AG20443 (cell line): Measurements from ENCODE around the gene CHRD.

ENCODE experiments used
- DNase-seq: peaks from one replicate; pipeline ENCODE4 v3.0.0; 2012; ENCODE audit warnings: low spot score, mixed read lengths

The CHRD gene

DNA sequence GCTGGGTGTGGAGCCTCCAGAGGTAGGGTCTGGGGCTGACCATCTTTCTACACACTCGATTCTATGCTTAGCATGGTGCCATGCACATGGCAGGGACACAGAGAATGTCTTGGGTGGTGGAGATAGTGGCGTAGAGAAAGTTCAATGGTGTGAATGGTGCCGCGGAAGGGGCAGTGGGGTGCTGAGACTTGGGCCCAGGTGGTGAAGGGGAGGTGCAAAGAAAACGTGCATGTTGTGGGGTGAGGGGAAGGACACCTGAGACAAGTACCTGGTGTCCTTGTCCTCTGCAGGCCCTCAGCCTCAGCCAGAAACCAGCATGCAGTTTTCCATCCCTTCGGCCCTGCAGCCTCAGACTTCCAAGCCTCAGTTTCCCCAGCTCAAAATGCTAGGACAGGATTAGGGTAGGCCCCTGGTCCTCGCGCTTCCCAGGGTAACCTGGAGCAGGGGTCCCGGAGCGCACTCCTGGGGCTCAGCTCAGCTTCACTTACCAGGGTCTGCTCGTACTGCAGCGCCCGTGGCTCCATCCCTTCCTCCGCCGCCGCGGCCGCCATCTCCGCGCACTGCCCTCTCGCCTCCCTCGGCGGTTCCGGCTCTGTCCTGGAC is 18.8 kb upstream of the CHRD start:
- no peak for DNase-seq

DNA sequence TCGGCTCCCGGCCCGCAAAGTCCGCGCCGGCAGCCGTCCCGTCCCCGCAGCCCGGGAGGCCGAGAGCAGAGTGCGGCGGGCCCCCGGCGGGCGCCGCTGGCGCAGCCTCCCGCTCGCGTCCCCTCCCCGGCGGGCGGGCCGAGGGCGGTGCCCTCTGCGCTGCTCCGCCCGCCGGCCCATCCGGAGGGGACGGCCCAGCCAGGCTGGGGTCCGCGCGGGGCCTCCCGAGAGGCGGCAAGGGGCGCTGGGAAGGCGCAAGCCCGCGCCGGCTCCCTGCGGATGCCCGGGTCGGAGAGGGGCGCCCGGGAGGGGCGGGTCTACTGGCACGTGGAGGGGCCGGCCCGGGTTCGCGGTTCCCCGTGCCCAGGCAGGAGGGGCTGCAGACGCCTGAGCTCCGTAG is 18.3 kb upstream of the CHRD start, which contains the start of the genes CLCN2 and POLR2H:
CLCN2 (minus strand) TSS at position 74 of the 400 bp plus-strand sequence. CDS start 126 bp downstream, outside the sequence.
POLR2H (plus strand) TSS at position 179 of the 400 bp plus-strand sequence. CDS start 1,783 bp downstream, outside the sequence.
- DNase-seq, result peak; percentile 82

DNA sequence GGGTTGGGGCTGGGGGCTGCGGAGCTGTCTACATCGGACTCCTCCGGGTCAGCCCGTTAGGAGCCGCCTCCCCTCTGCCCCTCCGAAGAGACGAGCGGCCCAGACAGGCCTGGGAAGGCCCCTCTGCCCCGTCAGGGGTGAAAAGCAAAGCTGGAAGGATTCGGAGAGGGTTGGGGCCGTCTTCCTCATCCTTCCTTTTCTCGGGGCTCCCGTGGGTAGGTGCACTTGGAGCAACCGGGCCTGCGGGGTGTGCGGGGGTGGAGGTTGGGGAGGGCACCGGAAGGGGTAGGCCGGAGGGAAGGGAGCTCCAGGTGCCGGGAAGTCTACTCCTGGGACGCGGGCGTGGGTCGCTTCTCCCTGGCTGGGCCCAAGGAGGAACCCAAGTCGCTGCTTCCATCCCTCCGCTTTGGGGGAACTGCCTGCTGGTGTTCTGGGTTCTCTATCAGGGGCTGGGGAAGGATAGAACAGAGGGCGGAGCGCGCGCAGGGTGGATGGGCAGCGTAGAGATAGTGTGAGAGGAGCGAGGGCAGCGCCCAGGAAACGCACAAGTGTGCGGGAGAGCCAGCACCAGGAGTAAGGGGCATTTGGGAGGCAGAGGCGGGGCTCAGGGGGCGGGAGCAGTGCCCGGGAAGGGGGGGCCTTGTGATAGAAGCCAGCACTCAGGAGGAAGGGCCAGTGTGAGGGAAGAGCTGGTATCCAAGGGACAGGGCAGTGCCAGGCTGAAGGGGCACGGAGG is 17.8 kb upstream of the CHRD start:
- DNase-seq, result peak; percentile 43

DNA sequence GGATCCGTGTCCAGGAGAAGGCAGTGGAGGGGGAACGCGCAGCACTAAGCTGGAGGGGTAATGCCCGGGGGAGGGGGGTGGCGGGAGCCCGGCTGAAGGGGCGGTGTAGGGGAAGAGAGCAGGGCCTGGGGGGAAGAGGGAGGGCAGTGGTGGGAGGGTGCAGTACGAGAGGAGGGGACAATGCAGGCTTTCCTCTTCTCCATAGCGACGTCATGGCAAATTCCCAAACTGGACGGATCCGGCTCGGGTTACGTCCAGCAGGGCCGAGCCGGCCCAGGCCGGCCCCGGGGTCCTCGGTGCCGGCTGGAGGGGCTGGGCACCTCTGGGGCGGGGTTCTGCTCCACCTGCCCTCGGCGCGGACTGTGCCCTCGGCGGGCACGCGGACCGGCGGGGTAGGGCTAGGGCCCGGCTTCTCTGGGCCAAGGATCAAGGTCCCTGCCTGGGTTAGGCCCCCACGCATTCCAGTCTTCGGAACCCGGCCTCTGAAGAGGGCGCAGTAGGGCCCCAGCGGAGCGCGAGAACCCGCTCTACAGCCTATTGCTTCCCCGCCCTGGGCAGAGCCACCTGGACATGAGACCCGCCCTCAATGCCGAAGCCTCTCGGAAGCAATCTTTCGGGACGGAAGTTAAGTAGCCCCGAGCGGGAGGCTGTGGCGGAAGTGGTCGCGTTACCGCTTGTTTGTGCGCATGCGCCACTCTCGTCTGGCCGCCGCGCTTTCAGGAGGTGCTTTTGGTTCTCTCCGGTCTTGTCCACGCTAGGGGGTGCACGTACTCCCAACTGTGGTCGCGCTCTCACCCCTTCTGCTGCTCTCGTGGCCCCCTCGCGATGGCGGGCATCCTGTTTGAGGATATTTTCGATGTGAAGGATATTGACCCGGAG is 16.9 kb upstream of the CHRD start:
- DNase-seq, result peak; percentile 97

DNA sequence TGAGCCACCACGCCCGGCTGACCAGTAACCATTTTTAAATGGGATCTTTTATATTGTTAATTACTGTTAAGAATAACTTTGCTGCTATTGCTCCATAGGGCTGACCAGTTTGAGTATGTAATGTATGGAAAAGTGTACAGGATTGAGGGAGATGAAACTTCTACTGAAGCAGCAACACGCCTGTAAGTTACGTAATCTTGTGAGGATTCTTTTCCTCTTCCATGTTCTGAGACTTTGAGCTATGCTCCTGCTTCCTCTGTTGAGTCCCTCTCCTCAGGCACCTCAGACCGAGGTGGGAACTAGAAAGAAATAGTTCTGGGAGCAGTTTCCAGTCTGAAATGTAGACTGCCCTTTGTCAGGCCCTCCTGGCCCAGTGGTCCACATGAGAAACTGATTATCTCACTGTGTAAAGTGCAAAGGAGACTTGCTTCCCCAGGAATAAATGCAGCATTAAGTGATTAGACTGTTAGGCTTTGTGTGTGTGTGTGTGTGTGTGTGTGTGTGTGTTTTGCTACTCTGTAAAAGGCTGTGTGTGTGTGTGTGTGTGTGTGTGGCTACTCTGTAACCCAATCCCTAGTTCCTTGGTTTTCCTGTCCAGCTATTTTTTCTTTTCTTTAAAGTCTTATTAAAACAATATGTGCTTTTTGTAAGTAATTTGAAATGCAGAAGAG is 13.1 kb upstream of the CHRD start:
- no peak for DNase-seq

DNA sequence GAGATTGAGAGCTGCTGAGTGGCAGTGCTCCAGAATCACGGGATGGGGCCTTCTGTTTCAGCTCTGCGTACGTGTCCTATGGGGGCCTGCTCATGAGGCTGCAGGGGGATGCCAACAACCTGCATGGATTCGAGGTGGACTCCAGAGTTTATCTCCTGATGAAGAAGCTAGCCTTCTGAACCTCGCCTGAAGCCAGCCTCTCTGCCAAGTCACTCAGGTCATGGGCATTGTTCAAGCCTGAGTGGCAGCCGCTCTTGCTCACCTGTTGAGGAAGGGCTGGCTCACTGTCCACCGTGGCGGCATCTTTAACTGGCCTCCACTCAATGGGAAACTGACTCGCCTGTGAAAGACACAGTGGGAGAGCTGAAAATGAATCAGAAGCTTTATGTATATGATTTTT is 11.7 kb upstream of the CHRD start:
- DNase-seq, result no peak

DNA sequence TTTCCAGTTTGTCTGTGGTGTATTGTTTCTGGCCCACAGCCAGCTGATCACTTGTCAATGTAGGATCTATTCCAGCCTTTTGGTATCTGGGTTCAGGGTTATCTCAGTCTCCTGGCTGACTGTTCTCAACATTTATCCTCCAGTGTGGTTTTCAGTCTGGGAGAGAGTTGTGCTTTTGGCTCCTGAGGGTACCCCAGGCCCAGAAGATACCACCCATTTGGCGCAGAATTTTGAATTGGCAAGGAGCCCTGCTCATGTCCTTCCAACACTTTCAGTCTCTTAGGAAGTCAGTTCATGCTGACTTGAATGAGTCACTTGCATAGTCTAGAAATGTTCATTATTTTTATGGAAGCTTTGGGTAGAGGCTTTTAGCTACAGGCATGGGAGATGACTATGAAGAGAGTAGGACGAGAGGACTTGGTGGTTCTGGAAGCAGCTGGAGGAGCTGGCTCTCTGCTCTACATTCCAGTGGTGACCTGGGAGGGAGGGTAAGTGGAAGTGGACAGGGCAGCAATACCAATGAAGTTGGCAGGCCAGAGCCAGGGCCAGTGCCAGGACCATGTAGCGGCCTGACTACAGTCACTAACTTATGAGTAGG is 11.2 kb upstream of the CHRD start:
- peak; percentile 71 for DNase-seq

DNA sequence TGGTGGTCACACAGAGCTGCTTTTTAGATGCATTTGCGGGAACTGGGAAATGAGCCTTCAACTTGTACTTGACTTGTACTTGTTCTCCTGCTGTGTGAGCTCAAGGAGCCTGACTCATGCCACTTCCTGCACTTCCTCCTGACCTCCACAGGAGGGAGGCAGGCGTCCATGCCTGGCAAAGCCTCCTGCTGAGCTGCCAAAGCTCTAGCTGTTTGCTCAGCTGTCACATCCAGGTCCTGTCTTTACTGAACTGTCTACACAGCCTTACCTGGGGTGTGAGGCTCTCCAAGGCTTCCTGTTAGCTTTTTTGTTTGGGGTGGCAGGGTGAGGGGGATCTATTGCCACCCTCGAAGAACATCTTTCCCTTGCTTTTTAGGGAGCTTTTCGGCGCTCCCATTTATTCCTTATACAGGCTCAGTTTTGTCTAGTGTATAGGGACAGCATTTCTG is 8.3 kb upstream of the CHRD start:
- peak; percentile 90 for DNase-seq

DNA sequence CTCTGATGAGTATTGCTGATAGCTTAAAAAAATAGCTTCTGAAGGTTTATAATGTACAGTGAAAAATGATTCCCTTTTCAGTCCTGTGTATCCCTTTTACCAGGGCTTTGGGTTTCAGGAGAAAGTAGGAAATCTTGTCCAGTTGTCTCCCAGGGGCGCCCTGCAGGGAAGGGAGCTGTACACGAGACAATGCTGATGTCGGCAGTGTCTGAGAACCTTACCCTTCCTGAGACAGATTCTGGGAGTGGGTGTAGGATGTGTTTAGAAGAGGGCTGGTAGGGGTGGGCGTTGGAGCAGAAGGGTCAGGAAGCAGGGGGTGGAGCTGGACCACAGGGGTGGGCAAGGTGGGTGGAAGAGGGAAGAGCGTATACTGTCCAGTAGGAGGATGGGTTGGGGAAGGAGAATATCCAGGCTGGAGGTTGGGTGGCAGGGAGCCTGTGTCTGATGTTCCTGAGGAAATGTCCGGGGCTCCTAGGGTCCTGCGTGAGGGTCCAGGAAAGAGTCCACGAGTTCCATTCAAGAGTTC is 7.5 kb upstream of the CHRD start:
- DNase-seq, result no peak

DNA sequence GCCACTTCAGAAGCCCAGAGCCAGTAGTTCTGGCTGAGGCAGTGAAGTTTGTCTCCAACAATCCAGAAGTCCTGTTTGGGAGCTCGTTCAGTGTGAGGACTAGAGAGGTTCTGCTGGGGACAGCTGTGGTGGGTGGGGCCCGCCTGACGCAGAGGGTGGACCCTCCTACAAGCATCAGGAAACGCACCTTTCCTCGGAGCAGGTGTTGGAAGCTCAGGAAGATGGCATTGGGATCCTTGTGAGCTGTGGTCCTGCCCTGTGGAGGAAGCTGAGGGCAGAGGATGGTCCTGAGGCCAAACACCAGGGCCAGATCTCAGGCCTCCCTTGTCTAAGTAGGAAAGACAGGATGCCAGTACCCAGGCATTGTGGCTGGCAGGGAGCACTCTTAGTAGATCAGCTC is 6.9 kb upstream of the CHRD start:
- DNase-seq, result no peak

DNA sequence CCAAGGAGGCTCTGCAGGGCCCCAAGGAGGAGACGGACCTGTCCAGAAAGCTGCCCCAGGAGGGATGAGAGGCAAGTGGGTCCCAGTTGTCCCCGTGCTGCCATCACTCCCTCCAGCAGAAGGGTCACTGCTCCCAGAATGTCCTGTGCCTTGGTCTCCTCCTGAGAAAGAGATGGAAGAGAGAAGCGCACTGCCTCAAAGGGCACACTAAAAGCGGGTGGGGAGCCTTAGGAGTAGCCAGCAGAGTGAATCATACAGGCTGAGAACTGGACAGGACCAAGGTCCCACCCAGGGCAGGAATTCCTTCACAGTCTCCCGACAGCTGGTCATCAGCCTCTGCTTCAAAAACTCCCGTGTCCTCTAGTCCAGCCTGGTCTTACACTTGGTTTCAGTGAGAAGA is 6.4 kb upstream of the CHRD start:
- DNase-seq, result peak; percentile 91

DNA sequence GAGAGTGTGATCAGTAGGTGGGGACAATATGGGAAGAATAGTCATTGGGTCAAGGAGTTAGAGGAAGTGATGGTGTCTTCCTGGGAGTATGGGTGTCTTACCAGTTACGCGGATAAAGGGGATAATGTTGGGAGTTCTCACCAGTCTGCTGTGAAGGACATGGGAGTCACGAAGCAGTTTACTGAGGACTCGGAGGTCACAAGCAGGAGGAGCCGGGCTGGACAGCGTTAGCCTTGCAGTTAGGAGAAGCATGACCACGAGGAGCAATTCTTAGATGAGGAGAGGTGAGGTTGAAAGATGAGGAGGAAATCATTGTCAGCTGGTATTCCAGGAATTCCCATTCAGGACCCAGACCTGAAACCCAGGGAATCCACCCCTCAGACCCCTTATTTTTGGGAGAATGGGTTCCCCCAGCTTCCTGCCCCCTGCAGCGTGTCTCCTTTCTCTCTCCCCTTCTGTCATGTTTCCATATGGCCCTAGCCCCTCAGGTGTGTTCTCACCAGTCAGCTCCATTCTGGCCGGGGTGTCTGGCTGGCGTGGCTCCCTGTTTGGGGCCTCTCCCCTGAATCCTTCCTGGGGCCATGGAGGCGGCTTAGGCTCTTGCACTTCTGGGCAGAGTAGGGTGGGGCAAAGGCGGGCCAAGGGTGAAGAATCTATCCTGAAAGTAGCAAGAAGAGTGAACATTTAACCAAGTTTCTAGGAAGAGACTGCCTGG is 4.0 kb upstream of the CHRD start:
- DNase-seq, result no peak

DNA sequence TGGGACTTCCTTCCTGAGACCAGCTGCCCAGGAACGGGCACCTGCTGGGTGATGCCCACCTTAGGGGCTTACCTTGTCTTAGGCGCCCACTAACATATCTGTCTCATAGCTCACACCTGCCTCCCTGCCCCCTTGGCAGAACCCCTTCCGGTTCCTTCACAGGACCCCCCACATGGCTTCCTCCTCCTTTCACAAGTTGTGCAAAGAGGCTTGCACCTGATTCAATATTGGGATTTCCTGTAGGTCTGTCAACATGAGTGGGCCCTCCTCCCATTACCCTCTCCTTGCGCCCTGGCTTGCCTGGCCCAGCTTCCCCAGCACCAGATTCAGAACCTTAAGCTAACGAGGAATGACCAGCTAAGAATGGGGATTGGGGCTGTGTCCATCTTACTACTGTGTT is 2.5 kb upstream of the CHRD start:
- DNase-seq, result no peak

DNA sequence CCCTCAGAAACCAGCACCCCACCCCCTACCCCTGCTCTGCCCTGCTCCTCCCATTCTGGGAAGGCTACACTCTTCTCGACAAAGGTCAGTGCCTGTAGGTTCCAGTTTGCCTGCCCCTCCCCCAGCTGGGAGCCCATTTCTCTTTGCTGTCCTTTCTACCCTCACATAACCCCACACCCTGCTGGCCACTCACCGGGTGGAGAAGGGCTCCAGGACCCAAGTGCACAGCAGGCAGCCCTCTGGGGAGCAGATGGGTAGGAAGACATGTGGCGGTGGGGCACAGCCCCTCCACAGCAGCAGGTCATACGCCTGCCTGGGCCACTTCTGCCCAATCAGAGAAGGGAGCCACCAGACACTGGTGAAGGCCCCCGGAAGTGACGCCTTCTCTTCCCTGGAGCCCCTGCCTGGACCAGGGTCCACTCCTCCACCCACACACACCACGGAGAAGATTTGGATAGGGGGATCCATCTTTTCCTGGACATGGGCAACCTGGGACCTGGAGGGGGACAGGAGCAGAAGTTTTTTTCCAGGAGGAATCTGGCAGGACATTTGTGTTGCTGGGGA is 1.9 kb upstream of the CHRD start, which contains the start of gene THPO:
THPO (minus strand) TSS at position 326 of the 564 bp plus-strand sequence. CDS start 1,948 bp downstream, outside the sequence.
- DNase-seq, result no peak

DNA sequence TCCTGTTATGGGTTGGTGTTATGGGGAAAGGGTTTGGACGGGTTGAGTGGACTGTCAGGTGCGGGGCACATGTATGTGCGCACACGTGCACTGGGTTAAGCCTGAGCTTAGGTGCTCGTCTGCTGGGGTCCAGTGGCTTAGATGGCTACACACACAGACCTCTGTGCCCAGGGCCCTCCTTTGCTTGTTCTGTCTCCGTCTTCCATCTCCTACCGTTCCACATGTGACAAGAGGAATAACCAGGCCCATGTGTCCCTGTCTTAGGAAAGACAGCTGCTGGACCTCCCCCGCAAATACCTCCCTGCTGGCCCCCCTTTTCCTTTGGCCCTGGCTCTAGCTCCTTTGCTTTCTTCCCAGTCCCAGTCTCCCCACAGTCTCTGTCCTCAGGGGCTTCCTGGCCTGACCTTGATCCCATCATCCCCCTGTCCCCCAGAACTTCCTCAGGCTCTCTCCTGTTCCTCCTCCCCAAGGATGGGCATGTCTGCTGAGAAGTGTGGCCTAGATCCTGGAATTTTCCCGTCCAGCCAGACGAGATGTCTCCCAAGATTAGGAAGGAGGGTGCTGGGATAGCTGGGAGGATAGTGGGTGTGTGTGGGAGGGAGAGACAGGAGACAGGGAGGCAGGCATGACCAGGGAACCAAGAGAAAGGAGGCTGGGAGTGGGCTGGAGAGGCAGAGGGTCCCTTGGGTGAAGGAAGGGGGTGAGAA is 1.1 kb upstream of the CHRD start:
- DNase-seq, result no peak

DNA sequence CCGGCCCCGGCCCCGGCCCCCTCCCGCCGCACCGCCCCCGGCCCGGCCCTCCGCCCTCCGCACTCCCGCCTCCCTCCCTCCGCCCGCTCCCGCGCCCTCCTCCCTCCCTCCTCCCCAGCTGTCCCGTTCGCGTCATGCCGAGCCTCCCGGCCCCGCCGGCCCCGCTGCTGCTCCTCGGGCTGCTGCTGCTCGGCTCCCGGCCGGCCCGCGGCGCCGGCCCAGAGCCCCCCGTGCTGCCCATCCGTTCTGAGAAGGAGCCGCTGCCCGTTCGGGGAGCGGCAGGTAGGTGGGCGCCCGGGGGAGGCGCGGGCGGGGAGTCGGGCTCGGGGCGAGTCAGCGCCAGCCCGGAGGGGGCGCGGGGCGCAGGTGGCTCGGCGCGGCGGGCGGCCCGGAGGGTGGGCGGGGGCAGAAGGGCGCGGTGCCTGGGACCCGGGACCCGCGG is 352 bp downstream of the CHRD start:
- peak; percentile 91 for DNase-seq

DNA sequence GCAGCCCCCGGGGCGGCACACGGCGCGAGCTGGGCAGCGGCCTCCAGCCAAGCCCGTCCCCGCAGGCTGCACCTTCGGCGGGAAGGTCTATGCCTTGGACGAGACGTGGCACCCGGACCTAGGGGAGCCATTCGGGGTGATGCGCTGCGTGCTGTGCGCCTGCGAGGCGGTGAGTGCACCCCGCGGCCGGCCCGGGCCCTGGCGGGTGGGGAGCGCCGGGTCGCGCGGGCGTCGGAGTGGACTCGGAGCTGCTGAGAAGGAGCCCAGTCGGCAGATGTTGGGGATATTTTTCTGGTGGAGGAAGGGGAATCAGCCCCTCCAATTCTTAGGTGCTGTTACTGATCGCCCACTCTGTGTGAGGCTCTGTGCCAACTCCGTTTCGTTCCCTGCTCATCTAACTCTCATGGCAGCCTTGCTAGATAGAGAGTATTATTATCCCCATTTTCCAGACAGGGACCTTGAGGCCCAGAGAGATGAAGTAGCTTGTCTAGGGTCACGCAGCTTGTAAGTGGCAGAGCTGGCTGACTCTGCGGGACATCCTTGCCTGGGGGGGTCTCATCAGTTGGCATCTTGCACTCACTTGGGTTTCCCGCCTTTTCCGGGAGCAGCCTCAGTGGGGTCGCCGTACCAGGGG is 890 bp downstream of the CHRD start:
- peak; percentile 32 for DNase-seq

DNA sequence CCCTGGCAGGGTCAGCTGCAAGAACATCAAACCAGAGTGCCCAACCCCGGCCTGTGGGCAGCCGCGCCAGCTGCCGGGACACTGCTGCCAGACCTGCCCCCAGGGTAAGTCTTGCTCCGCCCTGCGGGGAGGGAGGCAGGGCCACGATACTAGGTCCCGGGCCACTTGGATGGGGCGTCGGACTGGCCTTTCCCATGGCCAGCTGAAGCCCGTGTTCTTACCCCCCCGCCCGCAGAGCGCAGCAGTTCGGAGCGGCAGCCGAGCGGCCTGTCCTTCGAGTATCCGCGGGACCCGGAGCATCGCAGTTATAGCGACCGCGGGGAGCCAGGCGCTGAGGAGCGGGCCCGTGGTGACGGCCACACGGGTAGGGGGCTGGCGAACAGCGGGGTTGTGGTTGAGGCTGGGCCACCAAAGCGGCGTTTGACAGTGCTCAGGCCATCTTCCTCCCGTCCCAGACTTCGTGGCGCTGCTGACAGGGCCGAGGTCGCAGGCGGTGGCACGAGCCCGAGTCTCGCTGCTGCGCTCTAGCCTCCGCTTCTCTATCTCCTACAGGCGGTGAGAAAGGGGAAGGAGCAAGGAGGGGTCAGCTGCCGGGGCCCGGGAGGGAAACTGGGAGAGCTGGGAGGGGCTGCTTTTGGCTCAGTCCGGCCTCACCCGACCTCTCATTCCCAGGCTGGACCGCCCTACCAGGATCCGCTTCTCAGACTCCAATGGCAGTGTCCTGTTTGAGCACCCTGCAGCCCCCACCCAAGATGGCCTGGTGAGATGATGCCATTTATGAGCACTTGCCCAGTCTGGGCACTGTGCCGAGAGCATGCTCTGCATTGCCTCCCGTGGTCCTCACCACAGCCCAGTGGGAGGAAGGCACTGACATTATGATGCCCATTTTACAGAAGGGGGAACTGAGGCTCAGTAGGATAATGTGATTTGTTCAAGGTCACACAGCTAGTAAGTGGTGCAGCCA is 1.7 kb downstream of the CHRD start:
- DNase-seq, result no peak
